ENCODE data around the gene FBXO38.

- TF ChIP-seq CTCF (conservative IDR thresholded peaks at IDR 0.05; ENCODE audit: low read length) (no peak), EZH2phosphoT487 (IDR thresholded peaks at IDR 0.05; ENCODE audit: borderline replicate concordance) (no peak)
Measured at GRCh38 chr5:148372166-148372725, 11.5 kb upstream of the FBXO38 start.
